Endothelial cell (in vitro differentiated cells): ENCODE measurements around the gene NXPH2. TPM values are rescaled to one million over a fixed set of nuclear protein-coding genes. Genes with fewer than 3 reads are reported as not detected.

Experiments
- DNase-seq: peaks from one replicate; pipeline ENCODE4 v3.0.0; 2021; ENCODE audit warnings: low spot score
- H3K27ac Mint-ChIP-seq: one replicate; pipeline ENCODE4 v1.8.0; 2021; ENCODE audit warnings: mixed read lengths, inconsistent platforms; ENCODE audit not compliant: unreplicated experiment
- H3K27me3 Mint-ChIP-seq: one replicate; pipeline ENCODE4 v1.8.0; 2021; ENCODE audit warnings: mild to moderate bottlenecking, moderate library complexity, mixed read lengths, inconsistent platforms; ENCODE audit not compliant: unreplicated experiment
- H3K36me3 Mint-ChIP-seq: one replicate; pipeline ENCODE4 v1.8.0; 2021; ENCODE audit warnings: mild to moderate bottlenecking, low read depth, mixed read lengths, inconsistent platforms; ENCODE audit not compliant: unreplicated experiment
- H3K4me1 Mint-ChIP-seq: one replicate; pipeline ENCODE4 v1.8.0; 2021; ENCODE audit warnings: mild to moderate bottlenecking, mixed read lengths, inconsistent platforms; ENCODE audit not compliant: unreplicated experiment
- H3K4me3 Mint-ChIP-seq: one replicate; pipeline ENCODE4 v1.8.0; 2021; ENCODE audit warnings: mild to moderate bottlenecking, mixed read lengths, inconsistent platforms; ENCODE audit not compliant: unreplicated experiment
- H3K9me3 Mint-ChIP-seq: one replicate; pipeline ENCODE4 v1.8.0; 2021; ENCODE audit warnings: mixed read lengths, inconsistent platforms; ENCODE audit not compliant: unreplicated experiment
- total RNA-seq: library from RNA; stranded (reverse); fragmentation: NEBNext Ultra II Directional; extraction: Animal tissue kit (Norgen Biotek cat#: 25700); gene quantifications from one replicate; pipeline ENCODE4 v1.2.1, GENCODE V29; 2021; ENCODE audit not compliant: unreplicated experiment
- TF ChIP-seq, protein P1 (sequence below): fragments of 200-600 bp; sonication (generic); IDR thresholded peaks from one replicate; pipeline ENCODE4 v1.5.0; 2021; ENCODE audit warnings: antibody characterized with exemption; ENCODE audit not compliant: unreplicated experiment

NXPH2 gene
- total RNA-seq, 1 donor from 2014 or later: 3.4 TPM

- Mint-ChIP-seq H3K4me1 (peaks cover 9% of the 10 kb centered on the region), H3K4me3 (no peak overlapping the region), H3K9me3 (no peaks in the 10 kb centered on the region), H3K27ac (no peak overlapping the region), H3K27me3 (no peaks in the 10 kb centered on the region), H3K36me3 (no peaks in the 10 kb centered on the region)
- TF ChIP-seq, protein P1, sequence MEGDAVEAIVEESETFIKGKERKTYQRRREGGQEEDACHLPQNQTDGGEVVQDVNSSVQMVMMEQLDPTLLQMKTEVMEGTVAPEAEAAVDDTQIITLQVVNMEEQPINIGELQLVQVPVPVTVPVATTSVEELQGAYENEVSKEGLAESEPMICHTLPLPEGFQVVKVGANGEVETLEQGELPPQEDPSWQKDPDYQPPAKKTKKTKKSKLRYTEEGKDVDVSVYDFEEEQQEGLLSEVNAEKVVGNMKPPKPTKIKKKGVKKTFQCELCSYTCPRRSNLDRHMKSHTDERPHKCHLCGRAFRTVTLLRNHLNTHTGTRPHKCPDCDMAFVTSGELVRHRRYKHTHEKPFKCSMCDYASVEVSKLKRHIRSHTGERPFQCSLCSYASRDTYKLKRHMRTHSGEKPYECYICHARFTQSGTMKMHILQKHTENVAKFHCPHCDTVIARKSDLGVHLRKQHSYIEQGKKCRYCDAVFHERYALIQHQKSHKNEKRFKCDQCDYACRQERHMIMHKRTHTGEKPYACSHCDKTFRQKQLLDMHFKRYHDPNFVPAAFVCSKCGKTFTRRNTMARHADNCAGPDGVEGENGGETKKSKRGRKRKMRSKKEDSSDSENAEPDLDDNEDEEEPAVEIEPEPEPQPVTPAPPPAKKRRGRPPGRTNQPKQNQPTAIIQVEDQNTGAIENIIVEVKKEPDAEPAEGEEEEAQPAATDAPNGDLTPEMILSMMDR: no peak
- no peak for DNase-seq
Observed at GRCh38 chr2:138762533-138762932, 17.7 kb downstream of the NXPH2 start.

GRCh38 chr2:138760676-138761075 is 19.5 kb downstream of the NXPH2 start:
- H3K27ac Mint-ChIP-seq: no peak overlapping the region
- TF ChIP-seq, protein P1: no peak
- H3K36me3 Mint-ChIP-seq: no peaks in the 10 kb centered on the region
- no peaks in the 10 kb centered on the region for H3K27me3 Mint-ChIP-seq
- H3K4me1 Mint-ChIP-seq: peaks cover 9% of the 10 kb centered on the region
- no peaks in the 10 kb centered on the region for H3K9me3 Mint-ChIP-seq
- H3K4me3 Mint-ChIP-seq: no peak overlapping the region
- no peak for DNase-seq

- no peak overlapping the region for H3K27ac Mint-ChIP-seq
- DNase-seq: no peak
- H3K27me3 Mint-ChIP-seq: no peaks in the 10 kb centered on the region
- H3K4me1 Mint-ChIP-seq: peaks cover 2% of the 10 kb centered on the region
- TF ChIP-seq, protein P1: no peak
- no peak overlapping the region for H3K4me3 Mint-ChIP-seq
- no peaks in the 10 kb centered on the region for H3K36me3 Mint-ChIP-seq
- no peaks in the 10 kb centered on the region for H3K9me3 Mint-ChIP-seq
Observed at GRCh38 chr2:138757384-138757783, 22.8 kb downstream of the NXPH2 start.

GRCh38 chr2:138752197-138752956 is 27.8 kb downstream of the NXPH2 start:
- DNase-seq: no peak
- no peak overlapping the region for H3K27ac Mint-ChIP-seq
- H3K4me3 Mint-ChIP-seq: no peak overlapping the region
- peaks cover 4% of the 10 kb centered on the region for H3K27me3 Mint-ChIP-seq
- H3K9me3 Mint-ChIP-seq: no peaks in the 10 kb centered on the region
- TF ChIP-seq, protein P1: no peak
- H3K36me3 Mint-ChIP-seq: no peaks in the 10 kb centered on the region
- no peaks in the 10 kb centered on the region for H3K4me1 Mint-ChIP-seq

DNA sequence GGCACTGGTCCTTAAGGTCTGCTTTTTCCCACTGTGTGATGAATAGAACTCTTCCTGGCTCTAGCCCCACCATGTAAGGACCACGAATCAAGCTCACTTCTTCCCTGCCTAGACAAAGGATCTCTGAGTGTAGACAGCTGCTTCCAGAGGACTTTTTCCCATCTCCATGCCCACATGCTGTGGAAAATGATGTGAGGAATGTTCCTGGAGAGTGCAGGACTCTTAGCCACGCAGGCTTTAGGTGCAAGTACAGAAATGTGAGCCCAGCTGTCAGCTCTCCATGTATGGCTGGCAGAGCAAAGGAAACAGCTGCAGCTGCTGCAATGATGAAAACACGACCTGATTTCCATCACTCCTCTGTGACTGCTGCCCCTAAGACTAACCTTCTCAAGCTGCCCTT is 35.5 kb downstream of the NXPH2 start:
- Mint-ChIP-seq H3K27me3 (peaks cover 7% of the 10 kb centered on the region), H3K27ac (no peak overlapping the region)

More for the DNA sequence above, 35.5 kb downstream of the NXPH2 start:
- Mint-ChIP-seq H3K9me3 (no peaks in the 10 kb centered on the region), H3K36me3 (no peaks in the 10 kb centered on the region), H3K4me3 (no peak overlapping the region), H3K4me1 (no peaks in the 10 kb centered on the region)
- TF ChIP-seq, protein P1: no peak
- DNase-seq: no peak
